Measurements from ENCODE around the gene SS18.

DNA sequence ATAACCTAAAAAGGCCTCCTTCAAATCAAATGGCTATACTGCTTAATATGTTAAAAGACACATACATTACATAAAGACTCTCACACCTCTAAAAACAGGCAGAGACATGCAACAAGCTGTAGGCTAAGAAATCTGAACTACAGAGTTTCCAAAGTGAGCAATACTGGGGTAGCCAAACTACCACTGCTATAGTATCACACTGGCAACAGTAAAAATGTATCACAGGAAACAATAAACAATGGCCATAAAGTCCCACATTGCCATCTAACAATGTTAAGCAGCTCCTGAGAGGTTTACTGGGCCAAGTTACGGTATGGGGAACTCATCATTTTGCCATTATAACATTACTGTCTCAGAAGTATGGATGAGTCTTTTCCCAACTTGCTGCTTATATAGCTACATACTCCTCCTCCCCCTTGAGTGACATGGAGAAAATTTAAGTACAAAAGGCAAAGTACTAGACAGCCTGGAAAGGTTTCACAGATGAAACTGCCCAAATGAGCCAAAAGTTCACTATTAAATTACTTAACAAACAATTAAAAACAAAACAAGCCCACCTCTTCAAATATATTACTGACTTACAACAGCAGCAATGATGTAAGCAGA, 50.3 kb downstream of the SS18 start:
- TF ChIP-seq, protein P1, sequence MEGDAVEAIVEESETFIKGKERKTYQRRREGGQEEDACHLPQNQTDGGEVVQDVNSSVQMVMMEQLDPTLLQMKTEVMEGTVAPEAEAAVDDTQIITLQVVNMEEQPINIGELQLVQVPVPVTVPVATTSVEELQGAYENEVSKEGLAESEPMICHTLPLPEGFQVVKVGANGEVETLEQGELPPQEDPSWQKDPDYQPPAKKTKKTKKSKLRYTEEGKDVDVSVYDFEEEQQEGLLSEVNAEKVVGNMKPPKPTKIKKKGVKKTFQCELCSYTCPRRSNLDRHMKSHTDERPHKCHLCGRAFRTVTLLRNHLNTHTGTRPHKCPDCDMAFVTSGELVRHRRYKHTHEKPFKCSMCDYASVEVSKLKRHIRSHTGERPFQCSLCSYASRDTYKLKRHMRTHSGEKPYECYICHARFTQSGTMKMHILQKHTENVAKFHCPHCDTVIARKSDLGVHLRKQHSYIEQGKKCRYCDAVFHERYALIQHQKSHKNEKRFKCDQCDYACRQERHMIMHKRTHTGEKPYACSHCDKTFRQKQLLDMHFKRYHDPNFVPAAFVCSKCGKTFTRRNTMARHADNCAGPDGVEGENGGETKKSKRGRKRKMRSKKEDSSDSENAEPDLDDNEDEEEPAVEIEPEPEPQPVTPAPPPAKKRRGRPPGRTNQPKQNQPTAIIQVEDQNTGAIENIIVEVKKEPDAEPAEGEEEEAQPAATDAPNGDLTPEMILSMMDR (conservative IDR thresholded peaks at IDR 0.05; ENCODE audit: low read depth, low read length): no peak
- no peak for TF ChIP-seq EZH2 (IDR thresholded peaks at IDR 0.05; ENCODE audit: borderline replicate concordance, low read depth, low read length, poor library complexity, severe bottlenecking)

Data from A673 (cell line).